Measurements from ENCODE around the gene GCA.

- no peak for TF ChIP-seq POLR2A (IDR thresholded peaks at IDR 0.05; ENCODE audit: low read depth)
- TF ChIP-seq CTCF (IDR thresholded peaks at IDR 0.05): no peak
- TF ChIP-seq POLR2AphosphoS5 (IDR thresholded peaks at IDR 0.05): no peak
Observed at GRCh38 chr2:162327806-162328205, 16.1 kb upstream of the GCA start.
